Activated CD4-positive, alpha-beta T cell treated with anti-CD3 and anti-CD28 coated beads for 36 hours (primary cell): ENCODE data around the gene MAPT. TPM values are rescaled to one million over a fixed set of nuclear protein-coding genes. Genes with fewer than 3 reads are reported as not detected.
"Not testable (repeated sequence)": the region's sequence is repeated elsewhere in the genome, so short reads cannot be mapped to it uniquely, and the experiment has no call there.

Experiments
- ATAC-seq: fragments of 200-7000 bp; cut with Tn5 transposase; one replicate; pipeline ENCODE4 v1.10.0; 2021; ENCODE audit warnings: mild to moderate bottlenecking, moderate library complexity
- CTCF ChIA-PET: fragments of 350-600 bp; sonication (Branson Sonifier 250); formaldehyde crosslinking; loops from one replicate; lab custom pipeline; 2021; ENCODE audit warnings: antibody characterized with exemption; lab: Charles Lee
- POLR2A ChIA-PET: fragments of 350-600 bp; sonication (Branson Sonifier 250); formaldehyde crosslinking; loops from one replicate; lab custom pipeline; 2021; ENCODE audit warnings: antibody characterized with exemption, inconsistent platforms; lab: Charles Lee
- DNase-seq: peaks from one replicate; pipeline ENCODE4 v3.0.0-alpha.2; 2020
- H3K27ac Mint-ChIP-seq: one replicate; pipeline ENCODE4 v1.8.0; 2021; ENCODE audit warnings: mixed read lengths
- H3K27me3 Mint-ChIP-seq: one replicate; pipeline ENCODE4 v1.8.0; 2021; ENCODE audit warnings: mixed read lengths
- H3K36me3 Mint-ChIP-seq: one replicate; pipeline ENCODE4 v1.8.0; 2021; ENCODE audit warnings: low read depth, mixed read lengths
- H3K4me1 Mint-ChIP-seq: one replicate; pipeline ENCODE4 v1.8.0; 2021; ENCODE audit warnings: mixed read lengths
- H3K4me3 Mint-ChIP-seq: one replicate; pipeline ENCODE4 v1.8.0; 2021; ENCODE audit warnings: mild to moderate bottlenecking, moderate library complexity, mixed read lengths
- H3K9me3 Mint-ChIP-seq: one replicate; pipeline ENCODE4 v1.8.0; 2021; ENCODE audit warnings: low read depth, mixed read lengths
- intact Hi-C, 2 experiments: fragments of 100-400 bp; cut with DNase I in 1 of 2; cut with micrococcal nuclease in 1 of 2; formaldehyde crosslinking; loops; one replicate each; pipeline versions ENCODE4 v1.14.2 to v1.15.1; 2022 to 2024; cut with DNase I, micrococcal nuclease
- total RNA-seq, 2 experiments: library from RNA; stranded (reverse); gene quantifications; one replicate each; pipeline ENCODE4 v1.2.3, GENCODE V29; 2021

MAPT gene
- total RNA-seq, 2 experiments from 2014 or later: 0.75 to 1.7 TPM

DNA sequence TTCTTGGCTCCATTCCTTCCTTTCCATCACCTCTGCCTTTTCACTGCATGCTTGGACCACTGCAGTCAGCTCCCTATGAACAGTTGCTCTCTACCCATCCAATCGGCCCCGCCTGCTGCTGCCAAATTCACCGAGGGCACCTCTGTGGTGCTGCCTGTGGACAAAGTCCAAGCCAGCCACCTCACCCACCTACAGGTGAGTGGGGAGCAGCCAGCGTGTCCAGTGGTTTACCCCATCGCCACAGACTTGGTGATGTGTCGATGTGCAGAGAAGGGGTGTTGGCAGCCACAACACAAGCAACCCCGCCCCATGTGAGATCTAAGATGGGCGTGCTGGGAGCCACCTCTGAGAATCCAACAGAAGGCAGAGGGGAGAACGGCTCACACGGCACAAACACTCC is 61.0 kb downstream of the MAPT start:
- Mint-ChIP-seq H3K27me3 (peaks cover 14% of the 10 kb centered on the region), H3K36me3 (no peaks in the 10 kb centered on the region)

GRCh38 chr17:45956090-45956489 is 61.7 kb downstream of the MAPT start:
- intact Hi-C loops: loop anchor here in 1 of 2 experiments (10.0 kb wide), 1 partner anchor 59 kb away; no protein-coding TSS in a partner anchor
- ChIA-PET CTCF (no interaction called here), POLR2A (no interaction called here)
- ATAC-seq: no peak
- DNase-seq: no peak
- no peaks in the 10 kb centered on the region for H3K4me1 Mint-ChIP-seq
- no peaks in the 10 kb centered on the region for H3K36me3 Mint-ChIP-seq
- H3K9me3 Mint-ChIP-seq: no peaks in the 10 kb centered on the region
- H3K27me3 Mint-ChIP-seq: peaks cover 9% of the 10 kb centered on the region
- no peak overlapping the region for H3K27ac Mint-ChIP-seq
- H3K4me3 Mint-ChIP-seq: no peak overlapping the region

More for the DNA sequence above, 61.0 kb downstream of the MAPT start:
- POLR2A ChIA-PET: no interaction called here
- no peak for ATAC-seq
- CTCF ChIA-PET: interaction anchor here (1.8 kb wide), 1 partner anchor 103 kb away, joined by 3 read pairs; no protein-coding TSS in a partner anchor
- intact Hi-C loops: loop anchor here in 1 of 2 experiments (10.0 kb wide), 1 partner anchor 59 kb away; no protein-coding TSS in a partner anchor
- Mint-ChIP-seq H3K4me1 (no peaks in the 10 kb centered on the region), H3K27ac (no peak overlapping the region), H3K4me3 (no peak overlapping the region), H3K9me3 (no peaks in the 10 kb centered on the region)
- no peak for DNase-seq

DNA sequence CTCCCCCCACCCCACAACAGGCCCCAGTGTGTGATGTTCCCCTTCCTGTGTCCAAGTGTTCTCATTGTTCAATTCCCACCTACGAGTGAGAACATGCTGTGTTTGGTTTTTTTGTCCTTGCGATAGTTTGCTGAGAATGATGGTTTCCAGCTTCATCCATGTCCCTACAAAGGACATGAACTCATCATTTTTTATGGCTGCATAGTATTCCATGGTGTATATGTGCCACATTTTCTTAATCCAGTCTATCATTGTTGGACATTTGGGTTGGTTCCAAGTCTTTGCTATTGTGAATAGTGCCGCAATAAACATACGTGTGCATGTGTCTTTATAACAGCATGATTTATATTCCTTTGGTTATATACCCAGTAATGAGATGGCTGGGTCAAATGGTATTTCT is 62.4 kb downstream of the MAPT start:
- H3K9me3 Mint-ChIP-seq, H3K4me3 Mint-ChIP-seq, DNase-seq, H3K36me3 Mint-ChIP-seq, POLR2A ChIA-PET, H3K4me1 Mint-ChIP-seq, H3K27me3 Mint-ChIP-seq, H3K27ac Mint-ChIP-seq, ATAC-seq, CTCF ChIA-PET: not testable (repeated sequence)
- intact Hi-C loops: loop anchor here in 1 of 2 experiments (10.0 kb wide), 1 partner anchor 58 kb away; no protein-coding TSS in a partner anchor

DNA sequence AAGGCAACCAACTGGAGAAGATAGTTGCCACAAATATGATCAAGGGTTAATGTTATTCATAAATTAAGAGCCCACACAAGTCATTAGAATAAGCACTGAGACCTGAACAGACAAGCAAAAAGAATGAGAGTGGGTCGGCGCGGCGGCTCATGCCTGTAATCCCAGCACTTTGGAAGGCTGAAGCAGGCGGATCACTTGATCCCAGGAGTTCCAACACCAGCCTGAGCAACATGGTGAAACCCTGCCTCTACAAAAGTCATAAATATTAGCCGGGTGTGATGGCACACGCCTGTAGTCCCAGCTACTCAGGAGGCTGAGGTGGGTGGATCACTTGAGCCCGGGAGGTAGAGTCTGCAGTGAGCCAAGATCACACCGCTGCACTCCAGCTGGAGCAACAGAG is 64.0 kb downstream of the MAPT start:
- ChIA-PET POLR2A (no interaction called here), CTCF (interaction anchor here (0.6 to 1.0 kb wide), 2 partner anchors 9 to 61 kb away, joined by 4 read pairs; no protein-coding TSS in a partner anchor)
- no peak for DNase-seq
- Mint-ChIP-seq H3K9me3 (no peaks in the 10 kb centered on the region), H3K27ac (no peak overlapping the region), H3K27me3 (peaks cover 2% of the 10 kb centered on the region), H3K36me3 (no peaks in the 10 kb centered on the region), H3K4me1 (no peaks in the 10 kb centered on the region), H3K4me3 (no peak overlapping the region)
- intact Hi-C loops: loop anchor here in 1 of 2 experiments (10.0 kb wide), 1 partner anchor 56 kb away; no protein-coding TSS in a partner anchor
- ATAC-seq: no peak

GRCh38 chr17:45958994-45959665 is 64.8 kb downstream of the MAPT start:
- H3K4me3 Mint-ChIP-seq: no peak overlapping the region
- H3K27ac Mint-ChIP-seq: no peak overlapping the region
- no peak for DNase-seq
- CTCF ChIA-PET: interaction anchor here (0.6 kb wide), 1 partner anchor 85 kb away, joined by 3 read pairs; no protein-coding TSS in a partner anchor
- no peak for ATAC-seq
- POLR2A ChIA-PET: no interaction called here
- no peaks in the 10 kb centered on the region for H3K4me1 Mint-ChIP-seq
- H3K36me3 Mint-ChIP-seq: no peaks in the 10 kb centered on the region
- no peaks in the 10 kb centered on the region for H3K27me3 Mint-ChIP-seq
- H3K9me3 Mint-ChIP-seq: no peaks in the 10 kb centered on the region
- intact Hi-C loops: loop anchor here in 1 of 2 experiments (10.0 kb wide), 1 partner anchor 56 kb away; no protein-coding TSS in a partner anchor

- DNase-seq: no peak
- intact Hi-C loops: no loop called here
- no peaks in the 10 kb centered on the region for H3K36me3 Mint-ChIP-seq
- ChIA-PET POLR2A (no interaction called here), CTCF (no interaction called here)
- no peaks in the 10 kb centered on the region for H3K9me3 Mint-ChIP-seq
- ATAC-seq: no peak
- H3K27me3 Mint-ChIP-seq: no peaks in the 10 kb centered on the region
- no peak overlapping the region for H3K4me3 Mint-ChIP-seq
- H3K4me1 Mint-ChIP-seq: no peaks in the 10 kb centered on the region
- no peak overlapping the region for H3K27ac Mint-ChIP-seq
These were observed 66.0 kb downstream of the MAPT start for GRCh38 chr17:45960311-45960710.

GRCh38 chr17:45961206-45961605 is 66.9 kb downstream of the MAPT start:
- ChIA-PET CTCF (interaction anchor here (0.6 kb wide), 1 partner anchor 1082 kb away, joined by 3 read pairs; no protein-coding TSS in a partner anchor), POLR2A (no interaction called here)
- Mint-ChIP-seq H3K27me3 (peaks cover 6% of the 10 kb centered on the region), H3K4me3 (no peak overlapping the region), H3K27ac (no peak overlapping the region), H3K36me3 (no peaks in the 10 kb centered on the region), H3K4me1 (no peaks in the 10 kb centered on the region), H3K9me3 (no peaks in the 10 kb centered on the region)
- DNase-seq (no peak), ATAC-seq (no peak)
- intact Hi-C loops: no loop called here

DNA sequence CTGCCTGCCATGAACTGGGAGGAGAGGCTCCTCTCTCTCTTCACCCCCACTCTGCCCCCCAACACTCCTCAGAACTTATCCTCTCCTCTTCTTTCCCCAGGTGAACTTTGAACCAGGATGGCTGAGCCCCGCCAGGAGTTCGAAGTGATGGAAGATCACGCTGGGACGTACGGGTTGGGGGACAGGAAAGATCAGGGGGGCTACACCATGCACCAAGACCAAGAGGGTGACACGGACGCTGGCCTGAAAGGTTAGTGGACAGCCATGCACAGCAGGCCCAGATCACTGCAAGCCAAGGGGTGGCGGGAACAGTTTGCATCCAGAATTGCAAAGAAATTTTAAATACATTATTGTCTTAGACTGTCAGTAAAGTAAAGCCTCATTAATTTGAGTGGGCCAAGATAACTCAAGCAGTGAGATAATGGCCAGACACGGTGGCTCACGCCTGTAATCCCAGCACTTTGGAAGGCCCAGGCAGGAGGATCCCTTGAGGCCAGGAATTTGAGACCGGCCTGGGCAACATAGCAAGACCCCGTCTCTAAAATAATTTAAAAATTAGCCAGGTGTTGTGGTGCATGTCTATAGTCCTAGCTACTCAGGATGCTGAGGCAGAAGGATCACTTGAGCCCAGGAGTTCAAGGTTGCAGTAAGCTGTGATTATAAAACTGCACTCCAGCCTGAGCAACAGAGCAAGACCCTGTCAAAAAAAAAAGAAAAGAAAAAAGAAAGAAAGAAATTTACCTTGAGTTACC is 68.0 kb downstream of the MAPT start:
- ATAC-seq: no peak
- DNase-seq: no peak
- H3K4me1 Mint-ChIP-seq: no peaks in the 10 kb centered on the region
- intact Hi-C loops: no loop called here
- POLR2A ChIA-PET: no interaction called here
- H3K4me3 Mint-ChIP-seq: no peak overlapping the region
- H3K36me3 Mint-ChIP-seq: no peaks in the 10 kb centered on the region
- CTCF ChIA-PET: no interaction called here
- no peaks in the 10 kb centered on the region for H3K9me3 Mint-ChIP-seq
- no peak overlapping the region for H3K27ac Mint-ChIP-seq
- H3K27me3 Mint-ChIP-seq: peaks cover 8% of the 10 kb centered on the region

DNA sequence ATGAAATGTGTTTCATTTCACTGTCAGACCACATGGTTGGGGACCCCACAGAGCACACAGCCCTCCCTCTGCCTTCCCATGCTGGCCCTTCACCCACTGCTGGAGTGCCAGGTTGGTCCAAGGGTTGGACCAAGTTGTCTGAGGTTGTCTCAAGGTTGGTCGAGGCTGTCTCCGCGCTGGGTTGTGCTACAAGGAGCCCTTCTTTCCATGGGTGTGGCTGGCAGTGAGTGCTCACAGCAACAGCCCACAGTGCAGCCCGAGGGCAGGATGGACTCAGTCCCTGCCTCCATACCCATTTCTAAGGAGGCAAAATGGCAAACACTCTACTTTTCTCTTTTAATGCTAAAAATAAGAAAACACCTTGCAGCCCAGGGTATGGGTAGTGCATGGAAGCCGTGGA is 68.9 kb downstream of the MAPT start:
- ChIA-PET POLR2A (no interaction called here), CTCF (no interaction called here)
- no peak overlapping the region for H3K4me3 Mint-ChIP-seq
- intact Hi-C loops: no loop called here
- ATAC-seq (no peak), DNase-seq (no peak)
- H3K4me1 Mint-ChIP-seq: no peaks in the 10 kb centered on the region
- peaks cover 10% of the 10 kb centered on the region for H3K27me3 Mint-ChIP-seq
- H3K27ac Mint-ChIP-seq: no peak overlapping the region
- no peaks in the 10 kb centered on the region for H3K36me3 Mint-ChIP-seq
- H3K9me3 Mint-ChIP-seq: no peaks in the 10 kb centered on the region

GRCh38 chr17:45963889-45964288 is 69.5 kb downstream of the MAPT start:
- H3K36me3 Mint-ChIP-seq: no peaks in the 10 kb centered on the region
- no peaks in the 10 kb centered on the region for H3K4me1 Mint-ChIP-seq
- ATAC-seq (no peak), DNase-seq (no peak)
- intact Hi-C loops: no loop called here
- H3K27me3 Mint-ChIP-seq: peaks cover 10% of the 10 kb centered on the region
- no peak overlapping the region for H3K27ac Mint-ChIP-seq
- no peak overlapping the region for H3K4me3 Mint-ChIP-seq
- no peaks in the 10 kb centered on the region for H3K9me3 Mint-ChIP-seq
- CTCF ChIA-PET: no interaction called here
- POLR2A ChIA-PET: no interaction called here

DNA sequence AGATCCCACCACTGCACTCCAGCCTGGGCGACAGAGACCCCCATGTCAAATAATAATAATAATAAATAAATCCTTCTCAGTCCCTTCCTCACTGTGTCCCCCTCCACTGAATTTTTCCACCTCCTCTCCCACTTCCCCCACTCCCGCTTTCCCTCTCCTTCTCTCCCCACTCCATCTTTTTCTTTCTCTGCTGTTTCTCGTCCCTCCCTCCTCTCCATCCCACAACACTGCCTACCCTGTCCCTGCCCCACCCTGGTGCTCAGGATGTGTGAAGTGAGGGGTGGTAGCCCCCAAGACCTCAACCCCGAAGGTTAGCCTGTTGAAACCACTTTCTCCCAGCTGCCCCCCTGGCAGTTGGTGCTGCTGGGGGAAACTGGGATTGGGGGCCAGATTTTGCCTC is 70.3 kb downstream of the MAPT start:
- Mint-ChIP-seq H3K4me3 (no peak overlapping the region), H3K27me3 (peaks cover 12% of the 10 kb centered on the region), H3K4me1 (no peaks in the 10 kb centered on the region), H3K9me3 (no peaks in the 10 kb centered on the region), H3K27ac (no peak overlapping the region), H3K36me3 (no peaks in the 10 kb centered on the region)
- ChIA-PET POLR2A (no interaction called here), CTCF (no interaction called here)
- DNase-seq: no peak
- intact Hi-C loops: no loop called here
- no peak for ATAC-seq
